DND-41 (cell line): ENCODE results near the gene IDH3G.

Source experiments
- ATAC-seq: fragments of 200-7000 bp; cut with Tn5 transposase; 3 replicates; pipeline ENCODE4 v1.9.1; 2021; ENCODE audit warnings: low read depth; ENCODE audit not compliant: insufficient read depth
- DNase-seq: peaks from one replicate; pipeline ENCODE4 v3.0.0-alpha.2; 2020
- H2AFZ ChIP-seq: 2 replicates; pipeline ENCODE4 v1.6.0; 2012; ENCODE audit warnings: low read depth, low read length
- H3K27ac ChIP-seq: 2 replicates; pipeline ENCODE4 v1.5.1; 2012; ENCODE audit warnings: low read length, inconsistent platforms
- H3K27me3 ChIP-seq: fragments of 200-600 bp; sonication (generic); 2 replicates; pipeline ENCODE4 v1.6.0; 2012; ENCODE audit warnings: low read length, mild to moderate bottlenecking, inconsistent platforms; ENCODE audit not compliant: insufficient read depth, poor library complexity
- H3K36me3 ChIP-seq: 2 replicates; pipeline ENCODE4 v1.5.1; 2012; ENCODE audit warnings: low read length, inconsistent platforms; ENCODE audit not compliant: insufficient read depth
- H3K4me1 ChIP-seq: 2 replicates; pipeline ENCODE4 v1.5.1; 2012; ENCODE audit warnings: mild to moderate bottlenecking, low read length; ENCODE audit not compliant: insufficient read depth
- H3K4me2 ChIP-seq: 2 replicates; pipeline ENCODE4 v1.6.0; 2012; ENCODE audit warnings: mild to moderate bottlenecking, moderate library complexity, low read length, inconsistent platforms; ENCODE audit not compliant: insufficient read depth
- H3K4me3 ChIP-seq, 2 experiments: fragments of 200-600 bp in 1 of 2; shearing (Covaris generic) in 1 of 2; 2 replicates each; pipeline ENCODE4 v1.5.1; 2012 to 2016; ENCODE audit warnings: inconsistent platforms in 2 of 2, low read length in 2 of 2, mild to moderate bottlenecking in 2 of 2, low read depth in 1 of 2, moderate library complexity in 1 of 2
- H3K79me2 ChIP-seq: 2 replicates; pipeline ENCODE4 v1.6.0; 2012; ENCODE audit warnings: low read length, inconsistent platforms; ENCODE audit not compliant: insufficient read depth
- H3K9ac ChIP-seq: 2 replicates; pipeline ENCODE4 v1.6.0; 2012; ENCODE audit warnings: low read depth, mild to moderate bottlenecking, inconsistent platforms, low read length, moderate library complexity
- H3K9me3 ChIP-seq: 2 replicates; pipeline ENCODE4 v1.5.1; 2012; ENCODE audit warnings: low read length, moderate library complexity, mild to moderate bottlenecking, inconsistent platforms; ENCODE audit not compliant: insufficient read depth, severe bottlenecking
- H4K20me1 ChIP-seq: 2 replicates; pipeline ENCODE4 v1.6.0; 2012; ENCODE audit warnings: low read length; ENCODE audit not compliant: insufficient read depth
- EZH2 ChIP-seq: IDR thresholded peaks from 3 replicates; pipeline ENCODE4 v1.6.1; 2012; ENCODE audit warnings: borderline replicate concordance, low read depth, mild to moderate bottlenecking, moderate library complexity, low read length, inconsistent platforms; ENCODE audit not compliant: severe bottlenecking
- TF ChIP-seq, protein P1 (sequence below): IDR thresholded peaks from 2 replicates; pipeline ENCODE4 v1.5.1; 2012; ENCODE audit warnings: borderline replicate concordance, low read length, moderate library complexity, mild to moderate bottlenecking; ENCODE audit not compliant: poor library complexity, severe bottlenecking; ENCODE audit errors: extremely low read depth

Gene IDH3G

DNA sequence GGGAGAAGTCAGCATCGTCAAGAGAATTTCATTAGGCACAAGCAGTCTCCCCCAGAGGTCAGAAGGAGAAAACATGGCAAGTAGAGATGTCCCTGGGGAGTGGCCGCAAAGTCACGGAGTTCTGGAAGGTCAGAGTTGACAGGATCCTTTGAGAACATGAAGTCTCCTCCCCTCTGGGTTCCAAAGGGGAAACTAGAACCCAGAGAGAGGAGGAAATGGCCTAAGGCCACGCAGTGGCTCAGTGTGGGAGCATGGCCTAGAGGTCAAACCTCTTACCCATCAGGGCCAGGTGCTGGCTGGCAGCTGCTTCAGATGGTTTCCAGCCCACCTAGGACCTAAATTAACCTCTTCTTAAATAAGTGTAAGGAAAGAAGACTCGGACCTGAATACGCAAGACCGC lies 884 bp downstream of the IDH3G start:
- Histone ChIP-seq H4K20me1 (peaks cover 38% of the 10 kb centered on the region), H3K36me3 (peaks cover 67% of the 10 kb centered on the region), H3K27ac (peak overlapping the region; percentile 94), H2AFZ (peak overlapping the region; percentile 81; the same call in 1 of the 2 replicates), H3K9me3 (no peaks in the 10 kb centered on the region), H3K4me2 (peak overlapping the region; percentile 82), H3K4me1 (peaks cover 39% of the 10 kb centered on the region), H3K4me3 (peak overlapping the region; percentile 53 to 97; a peak in 3 of 4 replicates), H3K79me2 (peaks cover 64% of the 10 kb centered on the region), H3K9ac (peak overlapping the region; percentile 79), H3K27me3 (no peaks in the 10 kb centered on the region)
- no peak for TF ChIP-seq EZH2
- DNase-seq (no peak), ATAC-seq (no peak)

DNA sequence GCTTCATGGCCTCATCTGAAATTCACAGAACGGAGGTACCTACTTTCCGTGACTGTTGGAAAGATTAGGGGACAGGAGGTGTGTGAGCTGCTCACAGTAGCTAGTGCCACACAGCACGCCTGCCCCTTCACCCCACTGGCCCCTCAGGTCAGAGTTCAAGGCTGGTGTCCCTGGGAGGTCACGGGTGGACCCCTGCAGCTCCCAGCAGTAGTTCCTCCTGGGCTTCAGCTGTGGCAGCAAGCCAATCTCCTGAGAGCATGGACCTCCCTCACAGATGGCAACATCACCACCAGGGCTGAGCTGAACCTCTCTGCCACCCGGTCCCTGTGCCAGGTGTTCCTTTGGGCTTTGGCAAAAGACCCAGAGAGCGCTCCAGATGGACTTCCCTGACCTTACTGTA lies 1.8 kb downstream of the IDH3G start:
- no peak for TF ChIP-seq EZH2
- TF ChIP-seq, protein P1, sequence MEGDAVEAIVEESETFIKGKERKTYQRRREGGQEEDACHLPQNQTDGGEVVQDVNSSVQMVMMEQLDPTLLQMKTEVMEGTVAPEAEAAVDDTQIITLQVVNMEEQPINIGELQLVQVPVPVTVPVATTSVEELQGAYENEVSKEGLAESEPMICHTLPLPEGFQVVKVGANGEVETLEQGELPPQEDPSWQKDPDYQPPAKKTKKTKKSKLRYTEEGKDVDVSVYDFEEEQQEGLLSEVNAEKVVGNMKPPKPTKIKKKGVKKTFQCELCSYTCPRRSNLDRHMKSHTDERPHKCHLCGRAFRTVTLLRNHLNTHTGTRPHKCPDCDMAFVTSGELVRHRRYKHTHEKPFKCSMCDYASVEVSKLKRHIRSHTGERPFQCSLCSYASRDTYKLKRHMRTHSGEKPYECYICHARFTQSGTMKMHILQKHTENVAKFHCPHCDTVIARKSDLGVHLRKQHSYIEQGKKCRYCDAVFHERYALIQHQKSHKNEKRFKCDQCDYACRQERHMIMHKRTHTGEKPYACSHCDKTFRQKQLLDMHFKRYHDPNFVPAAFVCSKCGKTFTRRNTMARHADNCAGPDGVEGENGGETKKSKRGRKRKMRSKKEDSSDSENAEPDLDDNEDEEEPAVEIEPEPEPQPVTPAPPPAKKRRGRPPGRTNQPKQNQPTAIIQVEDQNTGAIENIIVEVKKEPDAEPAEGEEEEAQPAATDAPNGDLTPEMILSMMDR: no peak
- Histone ChIP-seq H2AFZ (no peak overlapping the region), H3K27me3 (no peaks in the 10 kb centered on the region), H4K20me1 (peaks cover 35% of the 10 kb centered on the region), H3K79me2 (peaks cover 64% of the 10 kb centered on the region), H3K36me3 (peaks cover 67% of the 10 kb centered on the region), H3K4me1 (peaks cover 39% of the 10 kb centered on the region), H3K27ac (no peak overlapping the region; the same call in 1 of the 2 replicates), H3K4me3 (peak overlapping the region in 1 of 2 experiments; percentile 97; a peak in 2 of 4 replicates), H3K9me3 (no peaks in the 10 kb centered on the region), H3K4me2 (peak overlapping the region; percentile 82), H3K9ac (peak overlapping the region; percentile 79; the same call in 1 of the 2 replicates)
- DNase-seq: no peak
- ATAC-seq: no peak

DNA sequence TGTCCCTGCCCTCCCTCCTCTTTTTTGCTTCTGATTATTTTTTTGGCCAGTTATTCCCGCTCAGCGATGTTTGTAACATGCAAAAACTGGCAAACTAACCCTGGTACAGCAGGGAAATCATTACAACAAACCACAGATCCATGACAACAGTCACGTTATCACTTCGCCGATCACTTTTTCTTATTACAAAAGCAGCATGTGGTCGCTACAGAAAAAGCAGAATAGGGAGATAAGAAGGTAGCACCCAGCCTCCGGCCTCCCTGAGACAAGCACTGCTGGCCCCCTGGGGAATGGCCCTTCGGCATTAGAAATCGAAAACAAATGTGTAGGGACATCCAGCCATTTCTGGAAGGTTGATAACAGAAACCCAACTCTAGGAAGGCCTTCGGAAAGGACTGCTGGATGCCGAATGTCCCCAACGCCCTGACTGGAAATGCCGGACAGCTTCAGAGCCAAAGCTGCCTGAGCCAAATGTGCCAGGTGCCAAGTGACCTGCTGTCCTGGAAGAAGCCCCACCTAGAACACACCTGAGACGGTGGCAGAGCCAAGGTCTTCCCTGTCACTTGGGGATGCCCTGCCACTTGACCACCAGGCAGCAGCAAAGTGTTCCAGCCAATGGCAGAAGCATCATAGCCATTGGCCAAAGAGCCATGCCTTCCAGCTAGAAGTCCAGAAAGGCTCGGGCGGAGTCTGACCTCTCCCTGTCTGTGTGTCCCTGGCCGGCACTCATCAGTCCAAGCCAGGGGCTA lies 2.9 kb downstream of the IDH3G start:
- Histone ChIP-seq H3K36me3 (peaks cover 67% of the 10 kb centered on the region), H3K9me3 (no peaks in the 10 kb centered on the region), H3K4me2 (no peak overlapping the region), H4K20me1 (peaks cover 31% of the 10 kb centered on the region), H3K27ac (no peak overlapping the region), H3K4me3 (no peak overlapping the region), H3K4me1 (peaks cover 33% of the 10 kb centered on the region), H3K9ac (no peak overlapping the region), H3K27me3 (no peaks in the 10 kb centered on the region), H3K79me2 (peaks cover 58% of the 10 kb centered on the region), H2AFZ (no peak overlapping the region)
- ATAC-seq (no peak), DNase-seq (no peak)
- TF ChIP-seq EZH2: no peak
- TF ChIP-seq, protein P1: no peak

DNA sequence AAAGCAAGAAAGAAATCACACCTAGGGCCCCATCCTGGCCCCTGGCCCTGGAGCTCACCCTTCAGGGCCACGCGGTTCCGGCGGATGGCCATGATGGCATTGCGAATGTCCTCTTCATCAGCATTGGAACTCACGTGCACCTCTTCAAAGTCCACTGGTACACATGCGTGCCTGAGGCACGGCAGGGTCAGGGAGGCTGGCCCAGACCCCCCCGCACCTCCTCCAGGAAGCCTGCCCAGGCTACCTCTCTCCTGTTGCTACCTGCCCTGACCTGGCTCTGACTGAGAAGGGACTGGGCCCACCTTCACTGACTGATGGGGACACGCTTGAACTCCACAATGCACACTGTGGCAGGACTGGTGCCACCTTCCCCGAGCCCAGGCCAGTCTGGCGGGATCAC lies 4.5 kb downstream of the IDH3G start:
- Histone ChIP-seq H3K4me1 (peaks cover 21% of the 10 kb centered on the region), H3K27me3 (no peaks in the 10 kb centered on the region), H3K36me3 (peaks cover 69% of the 10 kb centered on the region), H4K20me1 (peaks cover 22% of the 10 kb centered on the region), H3K4me3 (no peak overlapping the region), H3K4me2 (no peak overlapping the region), H3K9ac (no peak overlapping the region), H3K27ac (no peak overlapping the region), H3K79me2 (peaks cover 42% of the 10 kb centered on the region), H3K9me3 (no peaks in the 10 kb centered on the region), H2AFZ (no peak overlapping the region)
- DNase-seq (no peak), ATAC-seq (no peak)
- TF ChIP-seq, protein P1: no peak
- TF ChIP-seq EZH2: no peak
